DOHH2 (cell line): ENCODE data around the gene LCN10.
"Not testable (repeated sequence)": the region's sequence is repeated elsewhere in the genome, so short reads cannot be mapped to it uniquely, and the experiment has no call there.

ENCODE experiments used
- EZH2phosphoT487 ChIP-seq: fragments of 200-600 bp; sonication (generic); IDR thresholded peaks from 2 replicates; pipeline ENCODE4 v1.6.1; 2017; ENCODE audit warnings: borderline replicate concordance, mild to moderate bottlenecking, antibody characterized with exemption, low read length, moderate library complexity, mixed read lengths
- TF ChIP-seq, protein P1 (sequence below): fragments of 200-600 bp; sonication (generic); IDR thresholded peaks from one replicate; pipeline ENCODE4 v1.5.1; 2014; ENCODE audit warnings: antibody characterized with exemption, mild to moderate bottlenecking, low read depth, low read length; ENCODE audit not compliant: poor library complexity, severe bottlenecking

DNA sequence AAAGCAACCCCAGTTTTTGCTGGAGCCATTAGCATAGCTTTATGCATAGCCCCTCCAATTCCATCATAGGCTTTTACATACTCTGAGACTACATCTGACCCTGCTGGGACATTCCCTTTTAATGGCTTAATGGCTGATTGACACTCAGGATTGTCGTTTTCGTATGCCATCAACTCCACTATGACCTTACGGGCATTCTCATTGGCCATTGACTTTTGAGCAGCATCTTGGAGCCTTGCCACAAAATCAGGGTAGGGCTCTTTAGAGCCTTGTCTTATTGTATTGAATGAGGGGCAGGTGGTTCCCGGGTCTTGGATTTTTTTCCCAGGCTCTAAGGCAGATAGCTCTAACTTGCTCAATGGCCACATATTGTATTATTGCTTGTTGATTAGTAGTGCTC, 44.2 kb upstream of the LCN10 start:
- TF ChIP-seq, protein P1, sequence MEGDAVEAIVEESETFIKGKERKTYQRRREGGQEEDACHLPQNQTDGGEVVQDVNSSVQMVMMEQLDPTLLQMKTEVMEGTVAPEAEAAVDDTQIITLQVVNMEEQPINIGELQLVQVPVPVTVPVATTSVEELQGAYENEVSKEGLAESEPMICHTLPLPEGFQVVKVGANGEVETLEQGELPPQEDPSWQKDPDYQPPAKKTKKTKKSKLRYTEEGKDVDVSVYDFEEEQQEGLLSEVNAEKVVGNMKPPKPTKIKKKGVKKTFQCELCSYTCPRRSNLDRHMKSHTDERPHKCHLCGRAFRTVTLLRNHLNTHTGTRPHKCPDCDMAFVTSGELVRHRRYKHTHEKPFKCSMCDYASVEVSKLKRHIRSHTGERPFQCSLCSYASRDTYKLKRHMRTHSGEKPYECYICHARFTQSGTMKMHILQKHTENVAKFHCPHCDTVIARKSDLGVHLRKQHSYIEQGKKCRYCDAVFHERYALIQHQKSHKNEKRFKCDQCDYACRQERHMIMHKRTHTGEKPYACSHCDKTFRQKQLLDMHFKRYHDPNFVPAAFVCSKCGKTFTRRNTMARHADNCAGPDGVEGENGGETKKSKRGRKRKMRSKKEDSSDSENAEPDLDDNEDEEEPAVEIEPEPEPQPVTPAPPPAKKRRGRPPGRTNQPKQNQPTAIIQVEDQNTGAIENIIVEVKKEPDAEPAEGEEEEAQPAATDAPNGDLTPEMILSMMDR = not testable (repeated sequence)
- not testable (repeated sequence) for TF ChIP-seq EZH2phosphoT487
